GM23338 (cell line): ENCODE data around the gene DPH6. TPM values are rescaled to one million over a fixed set of nuclear protein-coding genes. Genes with fewer than 3 reads are reported as not detected.

Experiments
- ATAC-seq: fragments of 200-7000 bp; cut with Tn5 transposase; 3 replicates; pipeline ENCODE4 v1.9.1; 2020
- DNase-seq: peaks from one replicate; pipeline ENCODE4 v3.0.0-alpha.2; 2015; ENCODE audit warnings: low spot score
- H2AFZ ChIP-seq: fragments of 200-600 bp; sonication (generic); 2 replicates; pipeline ENCODE4 v1.8.0; 2016; ENCODE audit warnings: antibody characterized with exemption, mild to moderate bottlenecking, moderate library complexity
- H3F3A ChIP-seq: fragments of 200-600 bp; sonication (generic); replicated peaks from 2 replicates; pipeline ENCODE4 v1.8.0; 2017; ENCODE audit warnings: antibody characterized with exemption, mixed run types, low read depth
- H3K27ac ChIP-seq: fragments of 200-600 bp; sonication (generic); 2 replicates; pipeline ENCODE4 v1.6.1; 2016; ENCODE audit warnings: low read depth
- H3K27me3 ChIP-seq: fragments of 200-600 bp; sonication (generic); 2 replicates; pipeline ENCODE4 v1.8.0; 2016; ENCODE audit warnings: mild to moderate bottlenecking, mixed run types, moderate library complexity; ENCODE audit not compliant: insufficient read depth
- H3K36me3 ChIP-seq: fragments of 200-600 bp; sonication (generic); 2 replicates; pipeline ENCODE4 v1.8.0; 2016; ENCODE audit warnings: mild to moderate bottlenecking; ENCODE audit not compliant: insufficient read depth
- H3K4me1 ChIP-seq: fragments of 200-600 bp; sonication (generic); 2 replicates; pipeline ENCODE4 v1.8.0; 2016; ENCODE audit warnings: mild to moderate bottlenecking, moderate library complexity; ENCODE audit not compliant: insufficient read depth
- H3K4me2 ChIP-seq: fragments of 200-600 bp; sonication (generic); 2 replicates; pipeline ENCODE4 v1.7.1; 2017; ENCODE audit warnings: mixed run types
- H3K4me3 ChIP-seq: fragments of 200-600 bp; sonication (generic); 2 replicates; pipeline ENCODE4 v1.6.1; 2016; ENCODE audit warnings: mixed run types
- H3K79me2 ChIP-seq: fragments of 200-600 bp; sonication (generic); replicated peaks from 2 replicates; pipeline ENCODE4 v1.8.0; 2017; ENCODE audit warnings: mild to moderate bottlenecking; ENCODE audit not compliant: insufficient read depth
- H3K9me2 ChIP-seq: fragments of 200-600 bp; sonication (generic); 2 replicates; pipeline ENCODE4 v1.8.0; 2017; ENCODE audit not compliant: insufficient read depth
- H4K20me1 ChIP-seq: fragments of 200-600 bp; sonication (generic); replicated peaks from 2 replicates; pipeline ENCODE4 v1.8.0; 2017; ENCODE audit warnings: mild to moderate bottlenecking; ENCODE audit not compliant: insufficient read depth
- H3K27ac Mint-ChIP-seq: 2 replicates; pipeline ENCODE4 v1.8.0; 2020; ENCODE audit warnings: inconsistent platforms, mild to moderate bottlenecking, moderate library complexity, mixed read lengths
- H3K27me3 Mint-ChIP-seq: 3 replicates; pipeline ENCODE4 v1.8.0; 2022; ENCODE audit warnings: low read depth, mild to moderate bottlenecking, moderate library complexity, mixed read lengths, inconsistent platforms; ENCODE audit not compliant: insufficient read depth, poor library complexity
- H3K36me3 Mint-ChIP-seq: 3 replicates; pipeline ENCODE4 v1.8.0; 2021; ENCODE audit warnings: low read depth, mild to moderate bottlenecking, inconsistent platforms, moderate library complexity, mixed read lengths
- H3K4me1 Mint-ChIP-seq: 3 replicates; pipeline ENCODE4 v1.8.0; 2020; ENCODE audit warnings: mild to moderate bottlenecking, inconsistent platforms, mixed read lengths
- H3K4me3 Mint-ChIP-seq: 3 replicates; pipeline ENCODE4 v1.8.0; 2021; ENCODE audit warnings: moderate library complexity, mild to moderate bottlenecking, inconsistent platforms, mixed read lengths
- H3K9me3 Mint-ChIP-seq: 3 replicates; pipeline ENCODE4 v1.8.0; 2020; ENCODE audit warnings: moderate library complexity, mild to moderate bottlenecking, inconsistent platforms, mixed read lengths
- CREB1 ChIP-seq: fragments of 250-450 bp; sonication (Bioruptor Pico); IDR thresholded peaks from 2 replicates; pipeline ENCODE4 v1.5.0; 2020; ENCODE audit warnings: low read depth, mild to moderate bottlenecking, moderate library complexity
- EZH2 ChIP-seq: fragments of 200-600 bp; sonication (generic); IDR thresholded peaks from one replicate; pipeline ENCODE4 v1.8.0; 2017; ENCODE audit warnings: antibody characterized with exemption, mild to moderate bottlenecking, low read depth; ENCODE audit not compliant: unreplicated experiment
- EZH2phosphoT487 ChIP-seq: fragments of 200-600 bp; sonication (generic); IDR thresholded peaks from one replicate; pipeline ENCODE4 v1.8.1; 2018; ENCODE audit warnings: antibody characterized with exemption; ENCODE audit not compliant: unreplicated experiment
- JUNB ChIP-seq: IDR thresholded peaks from one replicate; pipeline ENCODE4 v1.6.1; 2016; ENCODE audit warnings: antibody characterized with exemption; ENCODE audit not compliant: unreplicated experiment
- NANOG ChIP-seq: IDR thresholded peaks from 2 replicates; pipeline ENCODE4 v1.6.1; 2016; ENCODE audit warnings: antibody characterized with exemption, borderline replicate concordance
- POLR2AphosphoS5 ChIP-seq: IDR thresholded peaks from 2 replicates; pipeline ENCODE4 v1.6.1; 2016; ENCODE audit warnings: antibody characterized with exemption, low read depth
- STAT1 ChIP-seq: IDR thresholded peaks from one replicate; pipeline ENCODE4 v1.6.1; 2016; ENCODE audit warnings: antibody characterized with exemption; ENCODE audit not compliant: unreplicated experiment
- ZNF114 ChIP-seq: fragments of 250-450 bp; sonication (Bioruptor Pico); IDR thresholded peaks from 2 replicates; pipeline ENCODE4 v1.5.0; 2020; ENCODE audit warnings: mild to moderate bottlenecking, moderate library complexity
- ZNF331 ChIP-seq: fragments of 250-450 bp; sonication (Bioruptor Pico); IDR thresholded peaks from 2 replicates; pipeline ENCODE4 v1.5.0; 2020; ENCODE audit warnings: low read depth, mild to moderate bottlenecking, moderate library complexity
- polyA plus RNA-seq: library from polyadenylated mRNA; unstranded; fragments of >200 nt; fragmentation: Nextera tagmentation; extraction: Ambion mirVana; gene quantifications from 2 replicates; pipeline ENCODE4 v1.2.1, GENCODE V29; 2016
- total RNA-seq: library from RNA; depleted of rRNA; stranded (reverse); fragments of >200 nt; shearing (Covaris generic); gene quantifications from 2 replicates; pipeline ENCODE4 v1.2.3, GENCODE V29; 2014
- TF ChIP-seq, protein P1 (sequence below): fragments of 250-450 bp; sonication (Bioruptor Pico); IDR thresholded peaks from 2 replicates; pipeline ENCODE4 v1.5.0; 2020; ENCODE audit warnings: mild to moderate bottlenecking, moderate library complexity
- TF ChIP-seq, protein P2 (sequence below), 2 experiments: fragments of 200-600 bp in 1 of 2; sonication (generic) in 1 of 2; conservative IDR thresholded peaks; 2 replicates each; pipeline versions ENCODE4 v1.5.1 to v1.6.1; 2016 to 2017; ENCODE audit warnings: antibody characterized with exemption in 2 of 2, low read depth in 2 of 2, mild to moderate bottlenecking in 2 of 2, moderate library complexity in 1 of 2
- TF ChIP-seq, protein P3 (sequence below): IDR thresholded peaks from 2 replicates; pipeline ENCODE4 v1.6.1; 2016; ENCODE audit warnings: antibody characterized with exemption

DPH6 gene
- total and polyA plus RNA-seq, 2 experiments from 2014 or later, result 37.9 to 46.9 TPM

DNA sequence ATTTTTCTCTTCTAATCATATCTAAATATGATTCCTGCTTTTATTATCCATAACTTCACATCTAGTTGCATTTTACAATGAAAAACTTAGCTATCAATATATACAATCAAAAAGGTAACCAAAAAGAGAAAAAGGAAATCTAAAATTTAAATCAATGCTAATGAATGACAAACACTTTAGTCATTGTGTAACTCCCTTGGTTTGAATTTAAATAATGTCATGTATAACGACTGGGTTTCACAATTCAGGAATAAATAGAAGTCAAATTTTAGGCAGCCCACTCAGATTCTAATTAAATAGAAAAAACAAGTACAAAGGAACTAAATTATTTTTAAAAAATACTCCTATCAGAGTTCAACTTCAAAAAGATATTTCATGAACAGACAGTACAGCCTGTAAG, 26.9 kb downstream of the DPH6 start (continued):
- TF ChIP-seq, protein P1, sequence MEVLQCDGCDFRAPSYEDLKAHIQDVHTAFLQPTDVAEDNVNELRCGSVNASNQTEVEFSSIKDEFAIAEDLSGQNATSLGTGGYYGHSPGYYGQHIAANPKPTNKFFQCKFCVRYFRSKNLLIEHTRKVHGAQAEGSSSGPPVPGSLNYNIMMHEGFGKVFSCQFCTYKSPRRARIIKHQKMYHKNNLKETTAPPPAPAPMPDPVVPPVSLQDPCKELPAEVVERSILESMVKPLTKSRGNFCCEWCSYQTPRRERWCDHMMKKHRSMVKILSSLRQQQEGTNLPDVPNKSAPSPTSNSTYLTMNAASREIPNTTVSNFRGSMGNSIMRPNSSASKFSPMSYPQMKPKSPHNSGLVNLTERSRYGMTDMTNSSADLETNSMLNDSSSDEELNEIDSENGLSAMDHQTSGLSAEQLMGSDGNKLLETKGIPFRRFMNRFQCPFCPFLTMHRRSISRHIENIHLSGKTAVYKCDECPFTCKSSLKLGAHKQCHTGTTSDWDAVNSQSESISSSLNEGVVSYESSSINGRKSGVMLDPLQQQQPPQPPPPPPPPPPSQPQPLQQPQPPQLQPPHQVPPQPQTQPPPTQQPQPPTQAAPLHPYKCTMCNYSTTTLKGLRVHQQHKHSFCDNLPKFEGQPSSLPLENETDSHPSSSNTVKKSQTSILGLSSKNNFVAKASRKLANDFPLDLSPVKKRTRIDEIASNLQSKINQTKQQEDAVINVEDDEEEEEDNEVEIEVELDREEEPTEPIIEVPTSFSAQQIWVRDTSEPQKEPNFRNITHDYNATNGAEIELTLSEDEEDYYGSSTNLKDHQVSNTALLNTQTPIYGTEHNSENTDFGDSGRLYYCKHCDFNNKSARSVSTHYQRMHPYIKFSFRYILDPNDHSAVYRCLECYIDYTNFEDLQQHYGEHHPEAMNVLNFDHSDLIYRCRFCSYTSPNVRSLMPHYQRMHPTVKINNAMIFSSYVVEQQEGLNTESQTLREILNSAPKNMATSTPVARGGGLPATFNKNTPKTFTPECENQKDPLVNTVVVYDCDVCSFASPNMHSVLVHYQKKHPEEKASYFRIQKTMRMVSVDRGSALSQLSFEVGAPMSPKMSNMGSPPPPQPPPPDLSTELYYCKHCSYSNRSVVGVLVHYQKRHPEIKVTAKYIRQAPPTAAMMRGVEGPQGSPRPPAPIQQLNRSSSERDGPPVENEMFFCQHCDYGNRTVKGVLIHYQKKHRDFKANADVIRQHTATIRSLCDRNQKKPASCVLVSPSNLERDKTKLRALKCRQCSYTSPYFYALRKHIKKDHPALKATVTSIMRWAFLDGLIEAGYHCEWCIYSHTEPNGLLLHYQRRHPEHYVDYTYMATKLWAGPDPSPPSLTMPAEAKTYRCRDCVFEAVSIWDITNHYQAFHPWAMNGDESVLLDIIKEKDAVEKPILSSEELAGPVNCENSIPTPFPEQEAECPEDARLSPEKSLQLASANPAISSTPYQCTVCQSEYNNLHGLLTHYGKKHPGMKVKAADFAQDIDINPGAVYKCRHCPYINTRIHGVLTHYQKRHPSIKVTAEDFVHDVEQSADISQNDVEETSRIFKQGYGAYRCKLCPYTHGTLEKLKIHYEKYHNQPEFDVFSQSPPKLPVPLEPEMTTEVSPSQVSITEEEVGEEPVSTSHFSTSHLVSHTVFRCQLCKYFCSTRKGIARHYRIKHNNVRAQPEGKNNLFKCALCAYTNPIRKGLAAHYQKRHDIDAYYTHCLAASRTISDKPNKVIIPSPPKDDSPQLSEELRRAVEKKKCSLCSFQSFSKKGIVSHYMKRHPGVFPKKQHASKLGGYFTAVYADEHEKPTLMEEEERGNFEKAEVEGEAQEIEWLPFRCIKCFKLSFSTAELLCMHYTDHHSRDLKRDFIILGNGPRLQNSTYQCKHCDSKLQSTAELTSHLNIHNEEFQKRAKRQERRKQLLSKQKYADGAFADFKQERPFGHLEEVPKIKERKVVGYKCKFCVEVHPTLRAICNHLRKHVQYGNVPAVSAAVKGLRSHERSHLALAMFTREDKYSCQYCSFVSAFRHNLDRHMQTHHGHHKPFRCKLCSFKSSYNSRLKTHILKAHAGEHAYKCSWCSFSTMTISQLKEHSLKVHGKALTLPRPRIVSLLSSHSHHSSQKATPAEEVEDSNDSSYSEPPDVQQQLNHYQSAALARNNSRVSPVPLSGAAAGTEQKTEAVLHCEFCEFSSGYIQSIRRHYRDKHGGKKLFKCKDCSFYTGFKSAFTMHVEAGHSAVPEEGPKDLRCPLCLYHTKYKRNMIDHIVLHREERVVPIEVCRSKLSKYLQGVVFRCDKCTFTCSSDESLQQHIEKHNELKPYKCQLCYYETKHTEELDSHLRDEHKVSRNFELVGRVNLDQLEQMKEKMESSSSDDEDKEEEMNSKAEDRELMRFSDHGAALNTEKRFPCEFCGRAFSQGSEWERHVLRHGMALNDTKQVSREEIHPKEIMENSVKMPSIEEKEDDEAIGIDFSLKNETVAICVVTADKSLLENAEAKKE (CRISPR knock-in tag), result no peak
- no peak for TF ChIP-seq NANOG
- no peak for TF ChIP-seq POLR2AphosphoS5
- no peak for TF ChIP-seq CREB1 (CRISPR knock-in tag)
- TF ChIP-seq, protein P2, sequence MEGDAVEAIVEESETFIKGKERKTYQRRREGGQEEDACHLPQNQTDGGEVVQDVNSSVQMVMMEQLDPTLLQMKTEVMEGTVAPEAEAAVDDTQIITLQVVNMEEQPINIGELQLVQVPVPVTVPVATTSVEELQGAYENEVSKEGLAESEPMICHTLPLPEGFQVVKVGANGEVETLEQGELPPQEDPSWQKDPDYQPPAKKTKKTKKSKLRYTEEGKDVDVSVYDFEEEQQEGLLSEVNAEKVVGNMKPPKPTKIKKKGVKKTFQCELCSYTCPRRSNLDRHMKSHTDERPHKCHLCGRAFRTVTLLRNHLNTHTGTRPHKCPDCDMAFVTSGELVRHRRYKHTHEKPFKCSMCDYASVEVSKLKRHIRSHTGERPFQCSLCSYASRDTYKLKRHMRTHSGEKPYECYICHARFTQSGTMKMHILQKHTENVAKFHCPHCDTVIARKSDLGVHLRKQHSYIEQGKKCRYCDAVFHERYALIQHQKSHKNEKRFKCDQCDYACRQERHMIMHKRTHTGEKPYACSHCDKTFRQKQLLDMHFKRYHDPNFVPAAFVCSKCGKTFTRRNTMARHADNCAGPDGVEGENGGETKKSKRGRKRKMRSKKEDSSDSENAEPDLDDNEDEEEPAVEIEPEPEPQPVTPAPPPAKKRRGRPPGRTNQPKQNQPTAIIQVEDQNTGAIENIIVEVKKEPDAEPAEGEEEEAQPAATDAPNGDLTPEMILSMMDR (conservative IDR thresholded peaks at IDR 0.05; ENCODE audit: low read depth in 2 of 2), result no peak
- TF ChIP-seq EZH2phosphoT487, result no peak
- TF ChIP-seq EZH2, result no peak

DNA sequence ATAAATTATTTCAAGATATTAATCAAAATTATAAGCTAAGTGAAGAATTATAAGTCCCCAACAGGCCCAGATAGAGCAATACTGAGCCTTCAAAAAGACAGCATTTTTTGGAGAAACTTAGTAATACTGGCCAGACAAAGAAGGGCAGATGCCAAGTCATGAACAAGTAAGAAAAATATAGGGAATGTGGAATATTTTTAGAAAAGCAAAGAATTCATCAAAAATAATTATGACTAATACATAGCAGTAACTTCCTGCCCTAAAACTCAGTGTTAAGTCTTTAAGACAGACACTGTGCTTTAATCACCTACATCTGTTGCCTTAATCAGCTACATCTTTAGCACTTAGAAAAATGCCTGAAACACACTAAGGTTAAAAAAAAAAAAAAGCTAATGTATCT, 31.2 kb downstream of the DPH6 start:
- no peak overlapping the region for H3K4me3 ChIP-seq
- H3K4me2 ChIP-seq, result no peak overlapping the region
- no peak overlapping the region for H3K27ac ChIP-seq
- H3K9me3 Mint-ChIP-seq, result no peaks in the 10 kb centered on the region
- peaks cover 15% of the 10 kb centered on the region for H3K4me1 Mint-ChIP-seq
- no peaks in the 10 kb centered on the region for H3K36me3 ChIP-seq
- H3K27me3 ChIP-seq, result no peaks in the 10 kb centered on the region
- no peak overlapping the region for H2AFZ ChIP-seq
- H3K27me3 Mint-ChIP-seq, result no peaks in the 10 kb centered on the region
- H3K9me2 ChIP-seq, result no peaks in the 10 kb centered on the region
- H3K4me3 Mint-ChIP-seq, result no peak overlapping the region
- no peaks in the 10 kb centered on the region for H3F3A ChIP-seq
- no peak for DNase-seq
- H4K20me1 ChIP-seq, result no peaks in the 10 kb centered on the region
- H3K27ac Mint-ChIP-seq, result no peak overlapping the region
- peaks cover 11% of the 10 kb centered on the region for H3K4me1 ChIP-seq
- H3K79me2 ChIP-seq, result no peaks in the 10 kb centered on the region
- H3K36me3 Mint-ChIP-seq, result no peaks in the 10 kb centered on the region
- no peak for ATAC-seq
- TF ChIP-seq JUNB (no peak), ZNF331 (CRISPR knock-in tag) (no peak), CREB1 (CRISPR knock-in tag) (no peak), ZNF114 (CRISPR knock-in tag) (no peak), NANOG (no peak), STAT1 (no peak), EZH2 (no peak), EZH2phosphoT487 (no peak)
- TF ChIP-seq, protein P3, sequence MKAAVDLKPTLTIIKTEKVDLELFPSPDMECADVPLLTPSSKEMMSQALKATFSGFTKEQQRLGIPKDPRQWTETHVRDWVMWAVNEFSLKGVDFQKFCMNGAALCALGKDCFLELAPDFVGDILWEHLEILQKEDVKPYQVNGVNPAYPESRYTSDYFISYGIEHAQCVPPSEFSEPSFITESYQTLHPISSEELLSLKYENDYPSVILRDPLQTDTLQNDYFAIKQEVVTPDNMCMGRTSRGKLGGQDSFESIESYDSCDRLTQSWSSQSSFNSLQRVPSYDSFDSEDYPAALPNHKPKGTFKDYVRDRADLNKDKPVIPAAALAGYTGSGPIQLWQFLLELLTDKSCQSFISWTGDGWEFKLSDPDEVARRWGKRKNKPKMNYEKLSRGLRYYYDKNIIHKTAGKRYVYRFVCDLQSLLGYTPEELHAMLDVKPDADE, result no peak
- TF ChIP-seq, protein P2 (conservative IDR thresholded peaks at IDR 0.05; ENCODE audit: low read depth in 2 of 2), result no peak
